Liver (tissue), 9 donors: ENCODE measurements around the gene ACSL6. TPM values are rescaled to one million over a fixed set of nuclear protein-coding genes. Genes with fewer than 3 reads are reported as not detected.

Experiments
- DNase-seq: peaks from one replicate; pipeline ENCODE4 v3.0.0-alpha.2; 2017; ENCODE audit warnings: low spot score
- H3K27ac ChIP-seq, 2 donors: one replicate each; pipeline ENCODE4 v1.7.0; 2013; ENCODE audit warnings: inconsistent platforms in 2 of 2, low read length in 2 of 2, control low read depth in 1 of 2, low read depth in 1 of 2, mild to moderate bottlenecking in 1 of 2
- H3K27me3 ChIP-seq, 4 donors: one replicate each; pipeline versions ENCODE4 v1.6.1 to v1.7.0; 2013; ENCODE audit warnings: low read length in 3 of 4, inconsistent platforms in 1 of 4, mild to moderate bottlenecking in 1 of 4, moderate library complexity in 1 of 4; ENCODE audit not compliant: control insufficient read depth in 4 of 4, insufficient read depth in 4 of 4
- H3K36me3 ChIP-seq, 4 donors: one replicate each; pipeline versions ENCODE4 v1.6.1 to v1.7.0; 2013; ENCODE audit warnings: low read length in 3 of 4, mild to moderate bottlenecking in 3 of 4, low read depth in 1 of 4, moderate library complexity in 1 of 4; ENCODE audit not compliant: control insufficient read depth in 4 of 4, insufficient read depth in 3 of 4
- H3K4me1 ChIP-seq, 4 donors: one replicate each; pipeline versions ENCODE4 v1.6.1 to v1.7.0; 2013; ENCODE audit warnings: low read length in 3 of 4, mild to moderate bottlenecking in 3 of 4, moderate library complexity in 1 of 4; ENCODE audit not compliant: control insufficient read depth in 4 of 4, insufficient read depth in 4 of 4
- H3K4me3 ChIP-seq, 3 donors: one replicate each; pipeline versions ENCODE4 v1.6.1 to v1.7.0; 2013; ENCODE audit warnings: low read length in 3 of 3, control low read depth in 1 of 3, low read depth in 1 of 3, mild to moderate bottlenecking in 1 of 3
- H3K9ac ChIP-seq, 2 donors: one replicate each; pipeline ENCODE4 v1.7.0; 2013; ENCODE audit warnings: low read length in 2 of 2, mild to moderate bottlenecking in 2 of 2, moderate library complexity in 2 of 2, control low read depth in 1 of 2, low read depth in 1 of 2
- H3K9me3 ChIP-seq, 4 donors: one replicate each; pipeline versions ENCODE4 v1.6.1 to v1.7.0; 2013; ENCODE audit warnings: low read length in 3 of 4; ENCODE audit not compliant: control insufficient read depth in 4 of 4
- EGR1 ChIP-seq, 2 donors: IDR thresholded peaks; 2 replicates each; pipeline ENCODE4 v1.6.1; 2016 to 2018; ENCODE audit warnings: antibody characterized with exemption in 2 of 2, low read depth in 2 of 2
- FOXA1 ChIP-seq: IDR thresholded peaks from 2 replicates; pipeline ENCODE4 v1.6.1; 2016; ENCODE audit warnings: antibody characterized with exemption
- FOXA2 ChIP-seq: IDR thresholded peaks from 2 replicates; pipeline ENCODE4 v1.6.1; 2016; ENCODE audit warnings: antibody characterized with exemption
- GABPA ChIP-seq, 2 donors: IDR thresholded peaks in 1 of 2; conservative IDR thresholded peaks in 1 of 2; 2 replicates each; pipeline ENCODE4 v1.6.1; 2016; ENCODE audit warnings: antibody characterized with exemption in 2 of 2, mild to moderate bottlenecking in 1 of 2, moderate library complexity in 1 of 2
- HNF4A ChIP-seq, 2 donors: conservative IDR thresholded peaks; 2 replicates each; pipeline ENCODE4 v1.6.1; 2016; ENCODE audit warnings: antibody characterized with exemption in 2 of 2, mild to moderate bottlenecking in 2 of 2
- HNF4G ChIP-seq: IDR thresholded peaks from 2 replicates; pipeline ENCODE4 v1.6.1; 2016; ENCODE audit warnings: antibody characterized with exemption
- JUND ChIP-seq, 2 donors: IDR thresholded peaks; 2 replicates each; pipeline ENCODE4 v1.6.1; 2016; ENCODE audit warnings: antibody characterized with exemption in 2 of 2
- NR2F2 ChIP-seq: IDR thresholded peaks from 2 replicates; pipeline ENCODE4 v1.6.1; 2016; ENCODE audit warnings: antibody characterized with exemption
- RAD21 ChIP-seq, 2 donors: IDR thresholded peaks; 2 replicates each; pipeline ENCODE4 v1.6.1; 2016; ENCODE audit warnings: antibody characterized with exemption in 2 of 2, mild to moderate bottlenecking in 2 of 2
- RXRA ChIP-seq, 2 donors: IDR thresholded peaks; 2 replicates each; pipeline ENCODE4 v1.6.1; 2017 to 2018; ENCODE audit warnings: antibody characterized with exemption in 2 of 2, mild to moderate bottlenecking in 1 of 2
- SP1 ChIP-seq: IDR thresholded peaks from 2 replicates; pipeline ENCODE4 v1.6.1; 2018; ENCODE audit warnings: antibody characterized with exemption, mild to moderate bottlenecking
- YY1 ChIP-seq: IDR thresholded peaks from 2 replicates; pipeline ENCODE4 v1.6.1; 2016; ENCODE audit warnings: antibody characterized with exemption, mild to moderate bottlenecking
- WGBS: extraction: QIAGEN DNeasy Blood & Tissue Kit; methylation state at CpG from one replicate; pipeline ENCODE4 v1.1.7; 2013; 5-methylcytosine and 5-hydroxymethylcytosine counted together
- polyA plus RNA-seq, 2 donors: library from polyadenylated mRNA; stranded (reverse) in 1 of 2; unstranded in 1 of 2; fragments of 200-250 nt in 1 of 2; fragments of >200 nt in 1 of 2; fragmentation: Nextera tagmentation in 1 of 2; extraction: Ambion mirVana in 1 of 2; gene quantifications; one replicate each; pipeline versions ENCODE4 v1.2.1 to v1.2.3, GENCODE V29; 2013 to 2015
- total RNA-seq, 2 donors: library from RNA; depleted of rRNA; stranded (reverse); fragments of >200 nt; gene quantifications; one replicate each; pipeline ENCODE4 v1.2.3, GENCODE V29; 2014
- TF ChIP-seq, protein P1 (sequence below): IDR thresholded peaks from 2 replicates; pipeline ENCODE4 v1.6.1; 2016; ENCODE audit warnings: antibody characterized with exemption
- TF ChIP-seq, protein P2 (sequence below): IDR thresholded peaks from 2 replicates; pipeline ENCODE4 v1.6.1; 2016; ENCODE audit warnings: antibody characterized with exemption
- TF ChIP-seq, protein P3 (sequence below): IDR thresholded peaks from 2 replicates; pipeline ENCODE4 v1.6.1; 2016; ENCODE audit warnings: antibody characterized with exemption
- TF ChIP-seq, protein P4 (sequence below): IDR thresholded peaks from 2 replicates; pipeline ENCODE4 v1.6.1; 2016; ENCODE audit warnings: antibody characterized with exemption, mild to moderate bottlenecking
- donor health status: healthy.
- donor health status: healthy.
- donor health status: healthy.
- donor health status: healthy.
- donor health status: healthy.

Gene ACSL6
- total and polyA plus RNA-seq, 4 donors, result 0.89 to 129 (median 4.6) TPM

DNA sequence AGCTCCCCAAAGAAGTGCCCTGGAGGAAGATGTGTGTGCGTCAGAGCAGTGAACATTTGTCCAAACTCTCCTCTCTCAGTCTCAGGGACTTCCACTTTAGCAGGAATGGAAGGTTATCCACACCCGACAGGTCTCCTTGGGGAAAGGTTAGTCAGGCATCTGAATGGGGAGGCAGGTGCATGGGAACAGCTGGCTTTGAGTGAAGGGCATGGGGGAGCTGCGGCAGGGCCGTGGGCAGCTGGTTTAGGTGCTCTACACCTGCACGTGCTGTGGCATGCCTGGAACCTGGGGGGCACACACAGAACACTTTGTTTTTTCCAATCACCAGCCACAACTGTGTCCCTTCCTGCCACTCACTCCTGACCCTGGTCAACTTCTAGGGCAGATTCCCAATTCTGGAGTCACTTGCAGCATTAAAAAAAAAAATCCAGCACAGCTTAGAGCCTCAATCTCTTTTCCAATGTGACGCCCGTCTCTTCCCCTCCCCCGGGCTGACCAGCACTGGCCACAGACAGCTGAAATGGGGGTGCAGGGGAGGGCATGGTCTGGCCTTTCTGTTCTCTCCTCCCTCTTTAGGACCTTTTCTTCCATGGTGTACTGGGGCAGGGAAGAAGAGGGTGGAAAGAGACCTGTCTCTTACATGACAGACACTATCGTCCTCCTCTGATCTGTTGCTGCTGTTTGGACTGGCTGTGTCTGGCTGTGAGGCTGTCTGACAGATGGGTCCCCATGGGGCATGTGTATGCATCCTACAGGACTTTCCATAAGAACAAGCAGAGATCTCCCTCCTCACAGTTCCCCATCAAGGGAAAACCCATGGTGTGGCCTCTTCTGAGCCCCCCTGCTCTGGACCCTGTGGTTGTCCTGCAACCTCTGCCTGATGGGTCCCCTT, 39.4 kb upstream of the ACSL6 start:
- Histone ChIP-seq H3K27me3 (no peaks in the 10 kb centered on the region), H3K36me3 (no peaks in the 10 kb centered on the region), H3K9me3 (no peaks in the 10 kb centered on the region), H3K9ac (no peak overlapping the region), H3K4me1 (no peaks in the 10 kb centered on the region), H3K27ac (no peak overlapping the region), H3K4me3 (no peak overlapping the region)
- DNase-seq, result peak; percentile 25
- 87% methylated on average over 9 of the region's 9 CpGs for WGBS
- TF ChIP-seq HNF4A (conservative IDR thresholded peaks at IDR 0.05), result no peak
- TF ChIP-seq GABPA (IDR thresholded peaks at IDR 0.05 in 1 of 2, conservative IDR thresholded peaks at IDR 0.05 in 1 of 2), result no peak

DNA sequence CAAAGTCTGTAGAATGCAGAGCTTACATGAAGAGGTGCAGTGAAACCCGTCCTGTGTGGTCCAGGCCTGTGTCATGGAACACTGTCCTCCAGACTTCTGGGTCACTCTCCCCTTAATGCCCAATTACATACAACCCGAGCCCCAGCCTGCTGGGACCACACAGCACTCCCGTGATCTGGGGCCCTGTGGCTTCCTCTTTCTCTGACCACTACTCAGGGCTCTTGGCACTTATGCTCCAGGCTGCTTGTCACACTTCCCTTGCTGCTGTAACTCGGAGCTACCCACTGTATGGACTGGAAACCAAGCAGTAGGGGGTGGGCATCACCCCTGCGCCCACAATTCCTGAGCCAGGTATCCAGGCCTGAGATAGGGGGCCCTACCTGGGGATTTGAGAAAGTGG, 38.7 kb upstream of the ACSL6 start:
- TF ChIP-seq JUND (IDR thresholded peaks at IDR 0.05) (no peak), HNF4G (no peak), RXRA (IDR thresholded peaks at IDR 0.05) (no peak), HNF4A (conservative IDR thresholded peaks at IDR 0.05) (no peak), FOXA2 (no peak), SP1 (no peak)
- TF ChIP-seq, protein P1, sequence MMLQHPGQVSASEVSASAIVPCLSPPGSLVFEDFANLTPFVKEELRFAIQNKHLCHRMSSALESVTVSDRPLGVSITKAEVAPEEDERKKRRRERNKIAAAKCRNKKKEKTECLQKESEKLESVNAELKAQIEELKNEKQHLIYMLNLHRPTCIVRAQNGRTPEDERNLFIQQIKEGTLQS, result no peak
- TF ChIP-seq, protein P2, sequence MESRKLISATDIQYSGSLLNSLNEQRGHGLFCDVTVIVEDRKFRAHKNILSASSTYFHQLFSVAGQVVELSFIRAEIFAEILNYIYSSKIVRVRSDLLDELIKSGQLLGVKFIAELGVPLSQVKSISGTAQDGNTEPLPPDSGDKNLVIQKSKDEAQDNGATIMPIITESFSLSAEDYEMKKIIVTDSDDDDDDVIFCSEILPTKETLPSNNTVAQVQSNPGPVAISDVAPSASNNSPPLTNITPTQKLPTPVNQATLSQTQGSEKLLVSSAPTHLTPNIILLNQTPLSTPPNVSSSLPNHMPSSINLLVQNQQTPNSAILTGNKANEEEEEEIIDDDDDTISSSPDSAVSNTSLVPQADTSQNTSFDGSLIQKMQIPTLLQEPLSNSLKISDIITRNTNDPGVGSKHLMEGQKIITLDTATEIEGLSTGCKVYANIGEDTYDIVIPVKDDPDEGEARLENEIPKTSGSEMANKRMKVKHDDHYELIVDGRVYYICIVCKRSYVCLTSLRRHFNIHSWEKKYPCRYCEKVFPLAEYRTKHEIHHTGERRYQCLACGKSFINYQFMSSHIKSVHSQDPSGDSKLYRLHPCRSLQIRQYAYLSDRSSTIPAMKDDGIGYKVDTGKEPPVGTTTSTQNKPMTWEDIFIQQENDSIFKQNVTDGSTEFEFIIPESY, result no peak
- Histone ChIP-seq H3K9me3 (no peaks in the 10 kb centered on the region), H3K9ac (no peak overlapping the region), H3K27ac (no peak overlapping the region), H3K27me3 (no peaks in the 10 kb centered on the region), H3K4me1 (no peaks in the 10 kb centered on the region), H3K4me3 (no peak overlapping the region), H3K36me3 (no peaks in the 10 kb centered on the region)
- peak; percentile 31 for DNase-seq
- 76% methylated on average over 5 of the region's 5 CpGs for WGBS

DNA sequence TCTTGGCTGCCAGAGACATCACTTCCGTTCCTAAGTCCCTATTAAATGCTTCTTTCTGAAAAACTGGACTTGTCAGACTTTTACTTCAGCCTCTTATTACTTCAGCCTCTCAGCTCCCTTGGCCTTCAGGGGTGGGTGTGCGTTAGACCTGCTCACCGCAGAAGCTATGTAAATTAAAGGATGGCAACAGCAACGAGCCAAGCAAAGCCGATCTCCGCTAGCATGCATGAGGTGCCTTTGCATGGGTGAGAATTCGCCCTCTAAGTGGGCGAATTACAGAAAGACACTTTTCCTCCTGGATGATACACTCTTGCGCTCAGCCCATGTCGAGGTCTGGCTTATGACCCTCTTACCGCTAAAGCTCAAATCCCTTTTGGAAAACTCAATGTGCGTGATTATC, 38.1 kb upstream of the ACSL6 start:
- DNase-seq, result peak; percentile 13

More for the DNA sequence above, 38.1 kb upstream of the ACSL6 start:
- H3K4me1 ChIP-seq, result no peaks in the 10 kb centered on the region
- TF ChIP-seq GABPA (IDR thresholded peaks at IDR 0.05 in 1 of 2, conservative IDR thresholded peaks at IDR 0.05 in 1 of 2) (no peak), NR2F2 (no peak), FOXA2 (no peak), EGR1 (IDR thresholded peaks at IDR 0.05; ENCODE audit: low read depth in 2 of 2) (no peak), JUND (IDR thresholded peaks at IDR 0.05) (no peak), HNF4A (conservative IDR thresholded peaks at IDR 0.05) (no peak), HNF4G (no peak), FOXA1 (no peak), RAD21 (IDR thresholded peaks at IDR 0.05) (no peak), YY1 (no peak)
- TF ChIP-seq, protein P3, sequence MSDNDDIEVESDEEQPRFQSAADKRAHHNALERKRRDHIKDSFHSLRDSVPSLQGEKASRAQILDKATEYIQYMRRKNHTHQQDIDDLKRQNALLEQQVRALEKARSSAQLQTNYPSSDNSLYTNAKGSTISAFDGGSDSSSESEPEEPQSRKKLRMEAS, result no peak
- TF ChIP-seq, protein P4, sequence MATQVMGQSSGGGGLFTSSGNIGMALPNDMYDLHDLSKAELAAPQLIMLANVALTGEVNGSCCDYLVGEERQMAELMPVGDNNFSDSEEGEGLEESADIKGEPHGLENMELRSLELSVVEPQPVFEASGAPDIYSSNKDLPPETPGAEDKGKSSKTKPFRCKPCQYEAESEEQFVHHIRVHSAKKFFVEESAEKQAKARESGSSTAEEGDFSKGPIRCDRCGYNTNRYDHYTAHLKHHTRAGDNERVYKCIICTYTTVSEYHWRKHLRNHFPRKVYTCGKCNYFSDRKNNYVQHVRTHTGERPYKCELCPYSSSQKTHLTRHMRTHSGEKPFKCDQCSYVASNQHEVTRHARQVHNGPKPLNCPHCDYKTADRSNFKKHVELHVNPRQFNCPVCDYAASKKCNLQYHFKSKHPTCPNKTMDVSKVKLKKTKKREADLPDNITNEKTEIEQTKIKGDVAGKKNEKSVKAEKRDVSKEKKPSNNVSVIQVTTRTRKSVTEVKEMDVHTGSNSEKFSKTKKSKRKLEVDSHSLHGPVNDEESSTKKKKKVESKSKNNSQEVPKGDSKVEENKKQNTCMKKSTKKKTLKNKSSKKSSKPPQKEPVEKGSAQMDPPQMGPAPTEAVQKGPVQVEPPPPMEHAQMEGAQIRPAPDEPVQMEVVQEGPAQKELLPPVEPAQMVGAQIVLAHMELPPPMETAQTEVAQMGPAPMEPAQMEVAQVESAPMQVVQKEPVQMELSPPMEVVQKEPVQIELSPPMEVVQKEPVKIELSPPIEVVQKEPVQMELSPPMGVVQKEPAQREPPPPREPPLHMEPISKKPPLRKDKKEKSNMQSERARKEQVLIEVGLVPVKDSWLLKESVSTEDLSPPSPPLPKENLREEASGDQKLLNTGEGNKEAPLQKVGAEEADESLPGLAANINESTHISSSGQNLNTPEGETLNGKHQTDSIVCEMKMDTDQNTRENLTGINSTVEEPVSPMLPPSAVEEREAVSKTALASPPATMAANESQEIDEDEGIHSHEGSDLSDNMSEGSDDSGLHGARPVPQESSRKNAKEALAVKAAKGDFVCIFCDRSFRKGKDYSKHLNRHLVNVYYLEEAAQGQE, result no peak
- H3K9ac ChIP-seq, result no peak overlapping the region
- no peak overlapping the region for H3K4me3 ChIP-seq
- H3K27me3 ChIP-seq, result no peaks in the 10 kb centered on the region
- no peak overlapping the region for H3K27ac ChIP-seq
- H3K36me3 ChIP-seq, result no peaks in the 10 kb centered on the region
- no peaks in the 10 kb centered on the region for H3K9me3 ChIP-seq
- 95% methylated on average over 12 of the region's 12 CpGs for WGBS
